GM20000 (cell line): ENCODE data around the gene FLYWCH2.
A peak's percentile ranks its signal among the peaks of the same experiment; 100 is the strongest.

ENCODE experiments used
- DNase-seq: peaks from one replicate; pipeline ENCODE4 v3.0.0; 2012; ENCODE audit warnings: low spot score
- TF ChIP-seq, protein P1 (sequence below): IDR thresholded peaks from 2 replicates; pipeline ENCODE4 v1.5.1; 2012; ENCODE audit warnings: mild to moderate bottlenecking, control low read depth; ENCODE audit errors: extremely low read depth, missing control alignments

The FLYWCH2 gene

DNA sequence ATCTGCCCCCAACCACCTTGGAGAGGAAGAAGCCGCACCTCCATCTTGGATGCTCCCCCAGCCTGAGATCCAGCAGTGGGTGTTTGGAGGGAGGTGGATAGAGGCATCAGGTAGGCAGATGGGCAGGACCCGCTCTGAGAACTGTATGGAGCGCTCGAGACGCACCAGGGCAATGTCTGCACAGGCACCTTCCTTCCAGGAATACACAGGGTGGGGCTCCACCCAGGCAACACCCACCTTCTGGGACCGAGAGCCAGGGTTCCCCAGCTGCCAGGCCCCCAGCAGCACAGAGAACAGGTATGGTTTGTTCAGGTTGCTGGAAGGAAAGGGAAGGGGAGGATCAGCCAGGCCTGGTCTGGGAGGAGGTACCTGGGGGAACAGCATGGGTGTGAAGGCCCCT, 27.5 kb upstream of the FLYWCH2 start:
- peak; percentile 31 for DNase-seq
- TF ChIP-seq, protein P1, sequence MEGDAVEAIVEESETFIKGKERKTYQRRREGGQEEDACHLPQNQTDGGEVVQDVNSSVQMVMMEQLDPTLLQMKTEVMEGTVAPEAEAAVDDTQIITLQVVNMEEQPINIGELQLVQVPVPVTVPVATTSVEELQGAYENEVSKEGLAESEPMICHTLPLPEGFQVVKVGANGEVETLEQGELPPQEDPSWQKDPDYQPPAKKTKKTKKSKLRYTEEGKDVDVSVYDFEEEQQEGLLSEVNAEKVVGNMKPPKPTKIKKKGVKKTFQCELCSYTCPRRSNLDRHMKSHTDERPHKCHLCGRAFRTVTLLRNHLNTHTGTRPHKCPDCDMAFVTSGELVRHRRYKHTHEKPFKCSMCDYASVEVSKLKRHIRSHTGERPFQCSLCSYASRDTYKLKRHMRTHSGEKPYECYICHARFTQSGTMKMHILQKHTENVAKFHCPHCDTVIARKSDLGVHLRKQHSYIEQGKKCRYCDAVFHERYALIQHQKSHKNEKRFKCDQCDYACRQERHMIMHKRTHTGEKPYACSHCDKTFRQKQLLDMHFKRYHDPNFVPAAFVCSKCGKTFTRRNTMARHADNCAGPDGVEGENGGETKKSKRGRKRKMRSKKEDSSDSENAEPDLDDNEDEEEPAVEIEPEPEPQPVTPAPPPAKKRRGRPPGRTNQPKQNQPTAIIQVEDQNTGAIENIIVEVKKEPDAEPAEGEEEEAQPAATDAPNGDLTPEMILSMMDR = no peak

DNA sequence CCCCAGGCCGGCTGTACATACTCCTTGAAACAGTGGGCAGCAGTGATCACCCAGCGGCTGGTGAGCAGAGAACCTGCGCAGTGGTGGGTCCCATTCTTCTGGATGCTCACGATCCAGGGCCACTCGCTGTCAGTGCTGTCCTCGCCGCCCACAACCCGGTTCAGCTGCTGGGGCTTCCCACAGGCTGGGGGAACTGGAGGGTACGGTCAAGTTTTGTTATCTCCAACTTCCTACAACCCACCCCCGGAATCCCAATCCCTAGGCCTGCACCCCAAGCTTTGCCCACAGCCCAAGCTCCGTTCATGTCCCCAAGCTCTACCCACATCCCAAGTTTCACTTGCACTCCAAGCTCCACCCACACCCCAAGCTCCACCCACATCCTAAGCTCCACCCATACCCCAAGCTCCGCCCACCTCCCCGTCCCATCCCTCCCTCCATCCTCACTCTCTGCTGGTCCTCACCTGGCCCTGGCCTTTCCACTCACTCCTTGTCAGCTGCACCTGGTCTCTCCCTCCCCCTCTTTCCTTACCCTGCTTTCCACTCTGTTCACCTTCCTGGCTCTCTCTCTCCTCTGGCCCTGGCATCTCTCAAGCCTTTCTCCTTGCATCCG, 26.8 kb upstream of the FLYWCH2 start:
- DNase-seq = no peak
- TF ChIP-seq, protein P1 = no peak

DNA sequence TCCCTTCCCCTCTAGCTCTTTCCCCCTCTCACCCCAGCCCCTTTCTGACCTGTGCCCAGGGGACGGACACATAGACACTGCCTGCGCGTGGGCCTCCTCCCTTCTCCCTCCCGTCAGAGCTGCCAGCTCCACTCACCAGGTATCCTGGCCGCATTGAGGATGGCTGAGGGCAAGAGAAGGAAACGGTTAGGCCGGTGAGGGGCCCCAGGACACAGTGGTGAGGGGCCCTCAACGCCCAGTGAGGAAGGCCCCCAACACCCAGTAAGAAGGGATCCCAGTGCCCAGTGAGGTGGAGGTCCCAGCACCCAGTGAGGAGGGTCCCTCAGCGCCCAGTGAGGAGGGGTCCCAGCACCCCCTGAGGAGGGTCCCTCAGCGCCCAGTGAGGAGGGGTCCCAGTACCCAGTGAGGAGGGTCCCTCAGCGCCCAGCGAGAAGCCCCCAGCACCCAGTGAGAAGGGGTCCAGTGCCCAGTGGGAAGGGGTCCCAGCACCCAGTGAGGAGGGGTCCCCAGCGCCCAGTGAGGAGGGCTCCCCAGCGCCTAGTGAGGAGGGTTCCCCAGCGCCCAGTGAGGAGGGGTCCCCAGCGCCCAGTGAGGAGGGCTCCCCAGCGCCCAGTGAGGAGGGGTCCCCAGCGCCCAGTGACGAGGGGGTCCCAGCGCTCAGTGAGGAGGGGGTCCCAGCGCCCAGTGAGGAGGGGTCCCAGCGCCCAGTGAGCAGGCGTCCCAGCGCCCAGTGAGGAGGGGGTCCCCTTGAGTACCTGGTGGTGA, 26.1 kb upstream of the FLYWCH2 start:
- no peak for DNase-seq
- TF ChIP-seq, protein P1 = no peak

DNA sequence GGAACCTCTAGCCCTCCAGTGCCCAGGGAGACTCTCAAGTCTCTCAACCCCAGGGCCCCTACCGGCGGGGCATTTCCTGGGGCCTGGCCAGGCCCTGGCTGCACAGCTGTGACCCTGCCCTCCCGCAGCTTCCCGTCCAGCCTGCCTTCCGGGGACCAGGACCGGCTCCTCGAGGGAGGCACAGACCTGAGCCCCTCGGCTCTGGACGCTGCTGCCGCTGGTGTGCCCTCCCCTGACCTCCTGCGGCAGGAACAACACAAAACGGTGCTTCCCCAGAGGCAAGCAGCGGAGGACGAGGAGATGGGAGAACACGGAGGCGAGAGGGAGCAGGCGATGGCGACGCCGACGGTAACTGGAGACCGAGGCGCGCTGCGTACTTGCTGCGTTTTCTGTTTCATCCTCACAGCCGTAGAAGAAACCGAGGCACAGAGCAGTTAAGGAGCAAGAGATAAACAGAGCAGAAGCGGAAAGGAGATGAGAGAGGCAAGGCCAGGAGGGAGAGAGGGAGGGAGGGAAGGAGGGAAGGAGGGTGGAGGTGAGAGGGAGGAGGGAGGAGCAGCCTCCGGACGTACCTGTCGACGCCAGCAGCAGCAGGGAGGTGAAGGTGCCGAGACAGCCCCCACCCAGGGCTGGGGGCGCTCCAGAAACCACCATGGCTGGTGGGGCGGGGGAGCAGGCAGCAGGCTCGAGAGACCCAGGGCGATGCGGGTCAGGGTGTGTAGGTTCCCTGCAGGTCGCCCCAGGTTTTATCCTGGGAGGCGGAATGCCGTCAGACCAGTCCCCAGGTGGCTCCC, 25.4 kb upstream of the FLYWCH2 start, which contains the start of gene PRSS22:
TSS of gene PRSS22 (minus strand) at position 720 of the 794 bp plus-strand sequence. CDS start at position 654, 66 bp downstream.
- no peak for DNase-seq
- TF ChIP-seq, protein P1 = no peak

DNA sequence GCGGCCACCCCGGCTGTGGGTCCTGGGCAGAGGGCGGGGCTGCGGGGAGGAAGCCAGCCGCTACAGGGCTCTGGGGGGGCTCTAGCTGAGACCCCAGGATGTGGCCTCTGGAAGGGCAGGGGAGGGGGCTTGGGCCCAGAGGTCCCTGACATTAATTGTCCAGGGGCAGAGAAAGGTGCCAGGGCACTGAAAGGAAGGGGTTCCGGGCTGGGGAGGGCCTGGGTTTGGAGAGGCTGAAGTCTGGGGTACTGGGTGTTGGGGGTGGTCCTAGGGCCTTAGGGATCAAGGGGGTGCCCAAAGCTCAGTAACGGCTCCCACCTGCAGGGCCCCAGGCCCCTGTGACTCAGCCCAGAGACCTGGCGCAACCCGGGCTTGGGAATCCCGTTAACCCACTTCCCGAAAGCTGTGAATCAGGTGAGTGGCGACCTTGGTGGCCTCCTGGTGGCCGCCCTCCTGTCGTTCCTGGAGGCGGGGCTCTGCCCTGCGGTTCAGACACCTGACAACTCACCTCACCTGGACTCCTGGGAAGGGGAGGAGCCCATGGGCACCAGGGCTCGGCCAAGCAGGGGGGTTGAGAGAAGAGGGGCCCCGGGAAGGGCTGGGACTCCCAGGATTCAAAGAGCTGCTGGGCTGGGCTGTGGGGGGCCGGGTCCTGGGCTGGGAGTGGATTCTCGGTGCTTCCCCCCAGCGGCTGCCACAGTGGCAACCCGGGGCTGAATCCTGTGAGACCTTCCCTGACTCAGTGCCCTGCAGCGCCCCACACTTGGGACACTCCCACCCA, 24.6 kb upstream of the FLYWCH2 start:
- TF ChIP-seq, protein P1 = no peak
- DNase-seq = no peak

DNA sequence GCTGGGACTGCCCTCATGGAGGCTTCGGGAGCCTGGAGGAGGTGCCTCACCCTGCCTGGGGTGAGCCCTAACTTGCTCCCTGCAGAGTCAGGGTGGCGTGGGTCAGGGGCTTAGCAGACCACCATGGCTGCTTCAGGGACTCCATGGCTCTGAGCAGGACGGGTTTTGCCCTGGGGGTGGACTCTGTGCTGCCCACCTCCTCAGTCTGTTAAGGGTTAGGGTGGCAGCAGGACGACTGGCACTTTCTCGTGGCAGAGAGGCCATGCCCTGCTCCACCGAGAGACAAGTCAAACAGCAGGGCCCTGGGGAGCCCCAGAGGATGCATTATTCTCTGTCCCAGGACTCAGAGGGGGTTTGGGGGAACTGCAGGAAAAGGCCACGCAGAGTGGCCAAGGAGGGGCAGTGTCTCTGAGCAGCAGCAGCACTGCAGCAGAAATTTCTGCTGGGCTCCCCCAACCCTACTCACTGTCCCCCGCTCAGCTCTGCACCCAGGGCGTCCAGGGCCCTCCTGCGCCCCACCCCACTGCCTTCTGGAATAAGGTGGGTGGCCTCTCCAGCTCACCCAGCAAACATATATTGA, 23.2 kb upstream of the FLYWCH2 start:
- no peak for DNase-seq
- TF ChIP-seq, protein P1 = no peak
